GM19043 (cell line): ENCODE measurements around the gene JAK3.
"Not testable (repeated sequence)": the region's sequence is repeated elsewhere in the genome, so short reads cannot be mapped to it uniquely, and the experiment has no call there.

Experiments used
- ATAC-seq: cut with Tn5 transposase; IDR thresholded peaks from one replicate; pipeline ENCODE4 v1.9.1; 2021; ENCODE audit warnings: low read depth; ENCODE audit not compliant: unreplicated experiment

JAK3 gene

GRCh38 chr19:17811103-17811502, 36.7 kb downstream of the JAK3 start:
- ATAC-seq, result no peak

DNA sequence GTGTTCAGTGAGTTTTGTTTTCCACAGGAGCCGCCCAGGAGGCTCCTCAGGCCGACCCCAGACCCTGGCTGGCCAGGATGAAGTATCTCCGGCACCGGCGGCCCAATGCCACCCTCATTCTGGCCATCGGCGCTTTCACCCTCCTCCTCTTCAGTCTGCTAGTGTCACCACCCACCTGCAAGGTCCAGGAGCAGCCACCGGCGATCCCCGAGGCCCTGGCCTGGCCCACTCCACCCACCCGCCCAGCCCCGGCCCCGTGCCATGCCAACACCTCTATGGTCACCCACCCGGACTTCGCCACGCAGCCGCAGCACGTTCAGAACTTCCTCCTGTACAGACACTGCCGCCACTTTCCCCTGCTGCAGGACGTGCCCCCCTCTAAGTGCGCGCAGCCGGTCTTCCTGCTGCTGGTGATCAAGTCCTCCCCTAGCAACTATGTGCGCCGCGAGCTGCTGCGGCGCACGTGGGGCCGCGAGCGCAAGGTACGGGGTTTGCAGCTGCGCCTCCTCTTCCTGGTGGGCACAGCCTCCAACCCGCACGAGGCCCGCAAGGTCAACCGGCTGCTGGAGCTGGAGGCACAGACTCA, 40.0 kb downstream of the JAK3 start:
- ATAC-seq, result no peak

GRCh38 chr19:17806945-17807344, 40.8 kb downstream of the JAK3 start:
- ATAC-seq, result no peak

DNA sequence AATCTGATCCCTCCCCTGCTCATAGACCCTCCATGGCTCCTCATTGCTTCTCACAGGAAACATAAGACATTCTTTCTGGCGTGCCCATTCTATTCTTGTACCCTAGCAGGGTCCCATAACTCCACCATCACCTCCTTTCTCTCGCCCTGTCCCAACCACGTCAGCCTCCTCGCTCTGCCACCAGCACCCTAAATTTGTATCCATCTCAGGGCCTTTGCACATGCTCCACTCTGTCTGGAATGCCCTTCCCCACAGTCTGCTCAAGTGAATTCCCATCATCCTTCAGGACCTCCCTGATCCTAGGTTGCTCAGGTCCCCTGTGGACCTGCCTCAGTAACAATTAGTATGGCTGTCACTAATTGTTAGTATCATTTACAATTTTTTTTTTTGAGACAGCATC, 42.4 kb downstream of the JAK3 start:
- no peak for ATAC-seq

DNA sequence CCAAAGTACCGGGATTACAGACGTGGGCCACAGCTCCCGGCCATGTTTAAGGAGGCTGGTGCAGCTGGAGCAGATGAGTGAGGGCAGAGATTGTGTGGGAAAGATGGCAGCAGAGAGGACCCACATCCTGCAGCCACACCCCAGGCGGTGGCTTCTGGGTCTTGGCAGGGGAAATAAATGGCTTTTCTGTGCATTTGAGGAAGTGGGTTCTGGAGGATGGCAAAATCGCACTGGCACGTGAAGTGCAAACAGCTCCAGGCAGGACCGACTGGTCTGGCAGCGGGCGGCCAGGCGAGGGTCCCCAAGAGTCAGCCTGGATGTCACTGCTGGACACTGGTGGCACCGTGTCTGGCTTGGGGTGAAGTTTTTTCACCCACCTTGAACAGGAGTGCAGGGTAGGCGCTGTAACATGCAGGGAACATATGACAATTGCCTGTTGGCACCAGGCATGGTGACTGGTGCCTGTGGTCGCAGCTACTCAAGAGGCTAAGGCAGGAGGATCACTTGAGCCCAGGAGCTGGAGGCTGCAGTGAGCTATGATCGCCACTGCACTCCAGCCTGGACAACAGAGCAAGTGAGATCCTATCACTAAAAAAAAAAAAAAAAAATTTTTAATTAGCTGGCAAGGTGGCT, 44.4 kb downstream of the JAK3 start:
- ATAC-seq, result no peak

- ATAC-seq, result no peak
Observed at GRCh38 chr19:17802137-17802858, 45.5 kb downstream of the JAK3 start.

DNA sequence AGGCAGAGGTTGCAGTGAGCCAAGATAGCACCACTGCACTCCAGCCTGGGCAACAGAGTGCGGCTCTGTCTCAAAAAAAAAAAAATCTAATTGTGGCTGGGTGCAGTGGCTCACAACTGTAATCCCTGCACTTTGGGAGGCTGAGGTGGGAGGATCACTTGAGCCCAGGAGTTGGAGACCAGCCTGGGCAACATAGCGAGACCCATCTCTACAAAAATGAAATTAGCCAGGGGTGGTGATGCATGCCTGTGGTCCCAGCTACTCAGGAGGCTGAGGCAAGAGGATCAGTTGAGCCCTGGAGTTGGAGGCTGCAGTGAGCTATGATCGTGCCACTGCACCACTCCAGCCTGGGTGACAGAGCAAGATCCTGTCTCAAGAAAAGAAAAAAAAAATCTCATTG, 49.2 kb downstream of the JAK3 start:
- not testable (repeated sequence) for ATAC-seq

- ATAC-seq, result no peak
Observed at GRCh38 chr19:17797424-17798201, 50.2 kb downstream of the JAK3 start.

DNA sequence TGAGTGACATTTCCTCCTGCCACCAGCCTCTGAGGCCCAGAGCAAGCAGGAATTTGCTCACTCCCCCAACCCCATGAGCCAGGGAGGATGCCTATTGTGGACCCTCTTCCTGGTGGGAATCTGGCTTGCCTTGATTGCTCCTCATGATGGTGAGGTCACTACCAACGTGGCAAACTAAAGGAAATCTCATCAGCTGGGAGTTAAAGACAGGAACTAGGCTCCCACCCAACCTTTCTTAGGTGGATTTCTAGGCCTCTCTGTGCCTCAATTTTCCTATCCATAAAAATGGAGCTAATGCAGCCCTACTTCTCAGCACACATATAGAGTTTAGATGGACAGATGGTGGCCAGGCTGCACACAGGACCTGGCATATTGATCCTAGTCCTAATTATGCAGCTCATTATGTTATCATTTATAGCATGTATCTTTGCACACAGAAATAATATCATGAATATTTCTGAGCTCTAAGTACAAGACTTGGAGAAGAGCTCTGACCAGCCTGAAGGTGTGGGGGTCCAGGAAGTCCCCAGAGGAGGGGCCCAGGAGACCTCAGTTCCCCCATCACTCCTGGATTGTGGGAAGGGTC, 50.9 kb downstream of the JAK3 start:
- no peak for ATAC-seq

- ATAC-seq, result no peak
Observed at GRCh38 chr19:17796013-17796837, 51.6 kb downstream of the JAK3 start.

GRCh38 chr19:17795495-17795856, 52.3 kb downstream of the JAK3 start:
- no peak for ATAC-seq

- no peak for ATAC-seq
Observed at GRCh38 chr19:17794731-17795494, 52.9 kb downstream of the JAK3 start, which contains the start of gene B3GNT3. TSS of gene B3GNT3 (plus strand) at chr19:17795138. CDS start at chr19:17807808, 12,670 bp downstream.

DNA sequence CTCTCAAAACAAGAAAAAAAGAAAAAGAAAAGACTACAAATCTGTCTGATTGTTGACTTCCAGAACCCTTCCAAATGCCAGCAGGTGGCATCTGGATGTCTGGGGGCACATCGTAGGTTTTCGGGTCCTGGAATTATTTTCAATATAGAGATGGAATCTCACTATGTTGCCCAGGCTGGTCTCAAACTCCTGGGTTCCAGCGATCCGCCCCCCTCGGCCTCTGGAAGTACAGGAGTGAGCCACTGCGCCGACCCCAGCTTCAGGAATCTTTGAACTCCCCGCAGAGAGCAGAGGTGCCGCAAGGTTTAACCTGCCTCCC, 53.4 kb downstream of the JAK3 start:
- ATAC-seq, result no peak

GRCh38 chr19:17790059-17790780, 57.6 kb downstream of the JAK3 start:
- ATAC-seq, result no peak

- no peak for ATAC-seq
Observed at GRCh38 chr19:17788632-17789031, 59.1 kb downstream of the JAK3 start.

DNA sequence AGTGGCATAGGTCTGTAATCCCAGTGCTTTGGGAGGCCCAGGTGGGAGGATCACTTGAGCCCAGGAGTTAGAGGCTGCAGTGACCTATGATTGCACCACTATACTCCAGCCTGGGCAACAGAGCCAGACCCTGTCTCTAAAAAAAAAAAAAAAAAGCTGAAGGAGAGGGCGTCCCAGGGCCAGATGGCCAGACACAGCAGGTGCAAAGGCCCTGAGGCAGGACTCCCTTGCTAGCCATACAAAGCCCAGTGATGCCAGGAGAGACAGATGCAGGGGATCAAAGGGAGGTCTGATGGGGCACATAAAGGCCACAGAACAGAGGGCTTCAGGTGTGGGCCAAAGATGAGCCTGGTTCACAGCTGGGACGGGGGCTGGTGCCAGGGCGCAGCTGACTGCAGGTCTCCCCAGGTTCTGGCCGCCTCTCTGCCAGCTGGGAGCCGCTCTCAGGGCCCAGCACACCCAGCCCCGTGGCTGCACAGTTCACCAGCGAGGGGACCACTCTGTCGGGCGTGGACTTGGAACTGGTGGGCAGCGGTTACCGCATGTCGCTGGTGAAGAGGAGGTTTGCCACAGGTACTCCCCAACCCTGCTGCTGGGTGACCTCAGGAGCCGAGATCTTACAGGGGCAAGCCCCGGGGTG, 60.4 kb downstream of the JAK3 start:
- no peak for ATAC-seq

GRCh38 chr19:17784201-17785008, 63.4 kb downstream of the JAK3 start:
- ATAC-seq, result no peak
